ENCODE results near the gene ARHGEF4. TPM values are rescaled to one million over a fixed set of nuclear protein-coding genes. Genes with fewer than 3 reads are reported as not detected.

ARHGEF4 gene
- total and polyA plus RNA-seq, 10 of the 15 experiments (the other 5 are each of a cell fraction or from before 2014, with no cell fraction given), result 0.02 to 0.24 (median 0.16) TPM; not detected in 6

GRCh38 chr2:130882111-130882690 is 45.5 kb downstream of the ARHGEF4 start (continued):
- TF ChIP-seq PKNOX1 (IDR thresholded peaks at IDR 0.05), result no peak

- CTCF ChIA-PET, result interaction anchor here (1.5 to 3.0 kb wide), 2 partner anchors 9 to 86 kb away, joined by 7 to 22 read pairs; no protein-coding TSS in a partner anchor
- FAIRE-seq, result no peak
Observed at GRCh38 chr2:130882991-130883390, 46.3 kb downstream of the ARHGEF4 start.

More at GRCh38 chr2:130882991-130883390, 46.3 kb downstream of the ARHGEF4 start:
- H3K79me2 ChIP-seq (ENCODE audit: control insufficient read depth, insufficient read depth, low read length), result no peaks in the 10 kb centered on the region
- DNase-seq (ENCODE audit: low read depth, low spot score), result no peak
- ATAC-seq, result no peak
- H3K36me3 ChIP-seq (ENCODE audit: control insufficient read depth in 2 of 2, insufficient read depth in 2 of 2, low read length in 1 of 2), result no peaks in the 10 kb centered on the region
- H4K20me1 ChIP-seq (ENCODE audit: control insufficient read depth, insufficient read depth), result no peaks in the 10 kb centered on the region
- SMC1A ChIA-PET (ENCODE audit: uncharacterized antibody, unreplicated experiment), result interaction anchor here (1.4 kb wide), 1 partner anchor 9 kb away, joined by 5 read pairs; no protein-coding TSS in a partner anchor
- no peaks in the 10 kb centered on the region for H3K4me1 ChIP-seq (ENCODE audit: control insufficient read depth, insufficient read depth, low read length)
- WGBS (ENCODE audit: insufficient coverage, insufficient replicate concordance, low lambda C conversion rate, missing lambda C conversion rate), result 23% methylated on average over 6 of the region's 6 CpGs
- TF ChIP-seq PRDM15 (CRISPR knock-in tag; IDR thresholded peaks at IDR 0.05) (no peak), TBL1XR1 (IDR thresholded peaks at IDR 0.05; ENCODE audit: low read depth, low read length) (no peak), IRF4 (IDR thresholded peaks at IDR 0.05; ENCODE audit: low read depth, low read length) (no peak), ESRRA (IDR thresholded peaks at IDR 0.05; ENCODE audit: low read length) (no peak), ASH2L (IDR thresholded peaks at IDR 0.05; ENCODE audit: borderline replicate concordance, low read depth) (no peak), KDM1A (IDR thresholded peaks at IDR 0.05; ENCODE audit: borderline replicate concordance) (no peak), CHD1 (IDR thresholded peaks at IDR 0.05; ENCODE audit: low read depth, low read length) (no peak), MYB (IDR thresholded peaks at IDR 0.05; ENCODE audit: borderline replicate concordance, low read depth, low read length) (no peak), NFYB (IDR thresholded peaks at IDR 0.05; ENCODE audit: insufficient read depth, low read depth, low read length) (no peak), FOXK2 (IDR thresholded peaks at IDR 0.05) (no peak), E4F1 (IDR thresholded peaks at IDR 0.05; ENCODE audit: borderline replicate concordance, partially characterized antibody) (no peak), ZNF207 (IDR thresholded peaks at IDR 0.05; ENCODE audit: borderline replicate concordance) (no peak), CEBPB (IDR thresholded peaks at IDR 0.05; ENCODE audit: borderline replicate concordance in 1 of 2, low read depth in 2 of 2, low read length in 2 of 2) (no peak), BMI1 (IDR thresholded peaks at IDR 0.05; ENCODE audit: borderline replicate concordance) (no peak), ZSCAN29 (IDR thresholded peaks at IDR 0.05) (no peak)
- H2AFZ ChIP-seq (ENCODE audit: control insufficient read depth, low read depth, low read length), result no peak overlapping the region
- no peaks in the 10 kb centered on the region; a peak in 1 of 4 replicates for H3K27me3 ChIP-seq (replicated peaks in 1 of 2; ENCODE audit: control insufficient read depth in 2 of 2, insufficient read depth in 2 of 2, low read length in 1 of 2)
- RAD21 ChIA-PET (ENCODE audit: unreplicated experiment), result interaction anchor here (0.8 kb wide), 1 partner anchor 86 kb away, joined by 3 read pairs; no protein-coding TSS in a partner anchor
- H3K9me3 ChIP-seq (replicated peaks; ENCODE audit: control insufficient read depth, insufficient read depth, low read length), result no peaks in the 10 kb centered on the region
- no peak overlapping the region for H3K9ac ChIP-seq (ENCODE audit: control insufficient read depth, insufficient read depth, low read length)
- no TSS peak for BruUV-seq (replicated peaks)
- no peak overlapping the region for H3K27ac ChIP-seq (ENCODE audit: control insufficient read depth, insufficient read depth)
- no peak overlapping the region for H3K4me3 ChIP-seq
- no peak overlapping the region for H3K4me2 ChIP-seq (ENCODE audit: control insufficient read depth, insufficient read depth)
- in situ Hi-C loops (cut with MboI), result no loop called here
- intact Hi-C loops (cut with micrococcal nuclease; ENCODE audit: unreplicated experiment), result no loop called here
- POLR2A ChIA-PET, result no interaction called here
